ENCODE results near the gene CYB561A3. TPM values are rescaled to one million over a fixed set of nuclear protein-coding genes. Genes with fewer than 3 reads are reported as not detected.

Gene CYB561A3
- total RNA-seq, 2 experiments from 2014 or later = 28.1 to 63.8 TPM

- BruUV-seq (replicated peaks) = no TSS peak
- DNase-seq (ENCODE audit: low spot score) = peak; percentile 32
Measured at GRCh38 chr11:61392981-61393595, 31.4 kb upstream of the CYB561A3 start.

GRCh38 chr11:61390161-61390560 lies 28.5 kb upstream of the CYB561A3 start:
- no peaks in the 10 kb centered on the region for H3K9me2 ChIP-seq (ENCODE audit: insufficient read depth, low read length)
- DNase-seq (ENCODE audit: low spot score) = no peak
- H3K9me3 ChIP-seq (ENCODE audit: low read length) = no peaks in the 10 kb centered on the region
- ChIA-PET POLR2A (no interaction called here), CTCF (ENCODE audit: unreplicated experiment) (no interaction called here)
- H3K27ac ChIP-seq (ENCODE audit: low read depth, low read length, poor library complexity, severe bottlenecking) = no peak overlapping the region
- TF ChIP-seq CTCF (conservative IDR thresholded peaks at IDR 0.05; ENCODE audit: low read length) (no peak), EZH2phosphoT487 (IDR thresholded peaks at IDR 0.05; ENCODE audit: borderline replicate concordance, low read depth, low read length) (no peak)
- no peak overlapping the region for H2AFZ ChIP-seq (ENCODE audit: low read length)
- no peaks in the 10 kb centered on the region for H3K79me2 ChIP-seq (ENCODE audit: insufficient read depth, low read depth, low read length)
- BruUV-seq (replicated peaks) = no TSS peak
- H3K4me3 ChIP-seq (ENCODE audit: low read depth, low read length, poor library complexity, severe bottlenecking) = no peak overlapping the region
- no peaks in the 10 kb centered on the region for H3K36me3 ChIP-seq (ENCODE audit: insufficient read depth, low read length)
- no peak overlapping the region for H3K4me2 ChIP-seq (ENCODE audit: low read length)
- intact Hi-C loops (cut with micrococcal nuclease; ENCODE audit: unreplicated experiment) = no loop called here
- H4K20me1 ChIP-seq (ENCODE audit: insufficient read depth, low read length) = no peaks in the 10 kb centered on the region
- H3K4me1 ChIP-seq (ENCODE audit: insufficient read depth, low read length, poor library complexity, severe bottlenecking) = no peaks in the 10 kb centered on the region

More at GRCh38 chr11:61392981-61393595, 31.4 kb upstream of the CYB561A3 start:
- H3K4me3 ChIP-seq (ENCODE audit: low read depth, low read length, poor library complexity, severe bottlenecking) = peak overlapping the region; percentile 9
- no peak for TF ChIP-seq EZH2phosphoT487 (IDR thresholded peaks at IDR 0.05; ENCODE audit: borderline replicate concordance, low read depth, low read length)
- peak; percentile 64 for TF ChIP-seq CTCF (conservative IDR thresholded peaks at IDR 0.05; ENCODE audit: low read length)
- H2AFZ ChIP-seq (ENCODE audit: low read length) = peak overlapping the region; percentile 21; the same call in 1 of the 2 replicates
- CTCF ChIA-PET (ENCODE audit: unreplicated experiment) = interaction anchor here (1.4 kb wide), 1 partner anchor 8 kb away, joined by 4 read pairs; no protein-coding TSS in a partner anchor
- H4K20me1 ChIP-seq (ENCODE audit: insufficient read depth, low read length) = no peaks in the 10 kb centered on the region
- no peaks in the 10 kb centered on the region for H3K9me3 ChIP-seq (ENCODE audit: low read length)
- H3K4me2 ChIP-seq (ENCODE audit: low read length) = peak overlapping the region; percentile 47; the same call in 1 of the 2 replicates
- H3K79me2 ChIP-seq (ENCODE audit: insufficient read depth, low read depth, low read length) = no peaks in the 10 kb centered on the region
- no peaks in the 10 kb centered on the region for H3K4me1 ChIP-seq (ENCODE audit: insufficient read depth, low read length, poor library complexity, severe bottlenecking)
- no peaks in the 10 kb centered on the region for H3K36me3 ChIP-seq (ENCODE audit: insufficient read depth, low read length)
- no peak overlapping the region for H3K27ac ChIP-seq (ENCODE audit: low read depth, low read length, poor library complexity, severe bottlenecking)
- intact Hi-C loops (cut with micrococcal nuclease; ENCODE audit: unreplicated experiment) = no loop called here
- no peaks in the 10 kb centered on the region for H3K9me2 ChIP-seq (ENCODE audit: insufficient read depth, low read length)
- POLR2A ChIA-PET = interaction anchor here (0.9 to 1.1 kb wide), 2 partner anchors 59 kb away, joined by 3 to 6 read pairs; no protein-coding TSS in a partner anchor

All from OCI-LY7 (cell line).